Coronary artery (tissue), 2 donors: ENCODE measurements around the gene ZNF680.
A peak's percentile ranks its signal among the peaks of the same experiment; 100 is the strongest.

Experiments used
- DNase-seq: peaks from one replicate; pipeline ENCODE4 v3.0.0-alpha.2; 2017; ENCODE audit warnings: low spot score
- H3K27ac ChIP-seq, 2 donors: fragments of 200-600 bp; sonication (generic); one replicate each; pipeline ENCODE4 v1.5.1; 2016 to 2019
- H3K4me3 ChIP-seq: fragments of 200-600 bp; sonication (generic); 2 replicates; pipeline ENCODE4 v1.5.1; 2016; ENCODE audit warnings: mild to moderate bottlenecking, moderate library complexity
- TF ChIP-seq, protein P1 (sequence below): fragments of 200-600 bp; sonication (generic); IDR thresholded peaks from one replicate; pipeline ENCODE4 v1.5.1; 2019; ENCODE audit warnings: antibody characterized with exemption

The ZNF680 gene

GRCh38 chr7:64516451-64516850, 46.4 kb downstream of the ZNF680 start:
- peak overlapping the region in 1 of 2 donors; percentile 25 for H3K27ac ChIP-seq
- no peak for DNase-seq
- TF ChIP-seq, protein P1, sequence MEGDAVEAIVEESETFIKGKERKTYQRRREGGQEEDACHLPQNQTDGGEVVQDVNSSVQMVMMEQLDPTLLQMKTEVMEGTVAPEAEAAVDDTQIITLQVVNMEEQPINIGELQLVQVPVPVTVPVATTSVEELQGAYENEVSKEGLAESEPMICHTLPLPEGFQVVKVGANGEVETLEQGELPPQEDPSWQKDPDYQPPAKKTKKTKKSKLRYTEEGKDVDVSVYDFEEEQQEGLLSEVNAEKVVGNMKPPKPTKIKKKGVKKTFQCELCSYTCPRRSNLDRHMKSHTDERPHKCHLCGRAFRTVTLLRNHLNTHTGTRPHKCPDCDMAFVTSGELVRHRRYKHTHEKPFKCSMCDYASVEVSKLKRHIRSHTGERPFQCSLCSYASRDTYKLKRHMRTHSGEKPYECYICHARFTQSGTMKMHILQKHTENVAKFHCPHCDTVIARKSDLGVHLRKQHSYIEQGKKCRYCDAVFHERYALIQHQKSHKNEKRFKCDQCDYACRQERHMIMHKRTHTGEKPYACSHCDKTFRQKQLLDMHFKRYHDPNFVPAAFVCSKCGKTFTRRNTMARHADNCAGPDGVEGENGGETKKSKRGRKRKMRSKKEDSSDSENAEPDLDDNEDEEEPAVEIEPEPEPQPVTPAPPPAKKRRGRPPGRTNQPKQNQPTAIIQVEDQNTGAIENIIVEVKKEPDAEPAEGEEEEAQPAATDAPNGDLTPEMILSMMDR = no peak
- H3K4me3 ChIP-seq = no peak overlapping the region

DNA sequence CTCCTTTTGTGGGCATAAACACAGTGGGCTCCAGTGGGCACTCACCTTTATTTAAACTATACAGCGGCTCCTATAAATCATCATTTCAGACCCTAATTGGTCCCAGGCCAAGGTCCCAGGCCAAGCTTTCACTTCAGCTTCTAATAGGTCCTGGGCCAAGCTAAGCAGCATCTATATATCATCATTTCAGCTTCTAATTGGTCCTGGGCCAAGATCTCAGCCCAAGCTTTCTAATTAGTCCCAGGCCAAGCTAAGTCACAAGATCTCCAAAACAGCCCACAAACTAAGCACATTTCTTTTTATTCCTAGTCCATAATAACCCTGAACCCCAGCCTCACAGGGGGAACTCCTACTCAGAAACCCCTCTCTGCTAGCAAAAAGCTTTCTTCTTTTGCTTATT, 47.1 kb downstream of the ZNF680 start:
- TF ChIP-seq, protein P1 = no peak
- Histone ChIP-seq H3K4me3 (no peak overlapping the region), H3K27ac (peak overlapping the region; percentile 25 to 52)
- DNase-seq = no peak

- peak overlapping the region in 1 of 2 donors; percentile 25 for H3K27ac ChIP-seq
These were observed 47.5 kb downstream of the ZNF680 start for GRCh38 chr7:64515330-64515729.

DNA sequence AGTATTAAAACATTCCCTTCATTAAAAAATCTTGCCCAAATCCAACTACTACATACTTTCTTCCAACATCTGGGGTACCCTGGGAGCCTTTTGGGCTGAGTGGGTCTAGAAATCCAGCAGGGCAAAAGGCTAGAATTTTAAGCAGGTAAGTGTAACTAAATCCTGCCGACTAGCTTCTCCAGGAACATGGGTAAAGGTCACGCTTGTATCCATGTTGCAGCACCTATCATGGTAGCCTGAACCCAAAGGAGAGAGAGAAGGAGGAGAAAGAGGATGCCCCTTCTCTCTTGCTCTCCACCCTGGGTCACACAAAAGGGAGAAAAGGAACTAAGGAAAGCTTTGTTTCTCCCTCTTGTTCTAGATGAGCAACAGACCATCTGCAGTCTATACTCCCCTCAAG, 53.3 kb downstream of the ZNF680 start:
- no peak overlapping the region for H3K27ac ChIP-seq
- no peak for DNase-seq
- H3K4me3 ChIP-seq = no peak overlapping the region
- TF ChIP-seq, protein P1 = no peak

More at GRCh38 chr7:64515330-64515729, 47.5 kb downstream of the ZNF680 start:
- no peak overlapping the region for H3K4me3 ChIP-seq
- no peak for DNase-seq
- TF ChIP-seq, protein P1 = no peak

GRCh38 chr7:64504581-64505120, 58.2 kb downstream of the ZNF680 start:
- Histone ChIP-seq H3K4me3 (no peak overlapping the region), H3K27ac (no peak overlapping the region)
- TF ChIP-seq, protein P1 = no peak
- no peak for DNase-seq

DNA sequence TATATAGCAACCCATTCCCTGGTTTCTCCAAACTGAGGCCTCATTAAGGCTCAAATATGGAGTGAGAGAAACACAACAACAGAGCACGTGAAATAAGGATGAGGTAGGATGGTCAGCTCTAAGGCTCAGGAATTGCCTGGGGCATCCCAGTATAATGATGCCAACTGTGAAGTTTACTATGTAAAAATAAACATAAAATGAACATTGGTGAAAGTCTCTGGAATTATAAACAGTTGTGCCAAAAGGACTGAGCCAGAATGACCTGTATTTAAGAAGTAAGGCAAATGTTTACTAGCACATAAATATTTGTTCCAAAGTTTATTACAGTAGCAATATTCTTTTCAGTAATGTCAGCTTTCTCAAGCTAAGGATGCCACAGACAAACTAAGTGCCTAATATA, 64.6 kb downstream of the ZNF680 start:
- TF ChIP-seq, protein P1 = no peak
- no peak overlapping the region for H3K27ac ChIP-seq

DNA sequence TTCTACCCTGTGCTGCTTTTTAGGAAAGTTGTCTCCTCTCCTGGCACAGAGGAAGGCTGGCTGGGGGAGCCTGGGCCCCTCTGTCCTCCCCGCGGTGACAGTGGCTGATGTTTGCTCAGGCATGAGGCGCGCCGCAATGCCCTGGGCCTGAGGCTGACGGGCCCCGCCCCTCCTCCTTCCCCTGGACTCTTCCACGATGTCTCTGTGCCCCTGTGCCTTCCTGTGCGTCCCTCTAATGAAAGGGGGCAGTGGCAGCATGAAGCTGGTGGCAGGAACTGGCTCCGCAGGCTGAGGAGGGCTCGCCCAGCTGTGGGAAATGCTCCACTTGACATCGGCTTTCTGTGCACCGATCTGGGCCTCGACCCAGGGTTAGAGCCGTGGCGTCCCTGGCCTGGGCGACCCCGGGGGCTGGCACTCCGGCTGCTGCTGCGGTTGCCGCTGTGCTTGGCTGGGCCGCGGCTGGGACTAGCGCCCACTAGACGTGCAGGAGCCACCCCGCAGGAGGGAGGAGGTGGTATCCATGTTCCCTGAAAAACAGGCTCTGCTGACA, 67.9 kb downstream of the ZNF680 start:
- Histone ChIP-seq H3K27ac (peak overlapping the region in 1 of 2 donors; percentile 41), H3K4me3 (peak overlapping the region; percentile 47)
- DNase-seq = no peak
- TF ChIP-seq, protein P1 = no peak

More for the DNA sequence above, 64.6 kb downstream of the ZNF680 start:
- no peak for DNase-seq
- no peak overlapping the region for H3K4me3 ChIP-seq
